MG63 (cell line): ENCODE results near the gene ACO2. TPM values are rescaled to one million over a fixed set of nuclear protein-coding genes. Genes with fewer than 3 reads are reported as not detected.
"Not testable (repeated sequence)": the region's sequence is repeated elsewhere in the genome, so short reads cannot be mapped to it uniquely, and the experiment has no call there.

ENCODE experiments used
- DNase-seq: peaks from one replicate; pipeline ENCODE4 v3.0.0-alpha.2; 2020
- H3K27me3 ChIP-seq: fragments of 250-450 bp; sonication (Bioruptor Pico); 2 replicates; pipeline ENCODE4 v1.5.1; 2020; ENCODE audit warnings: mild to moderate bottlenecking, moderate library complexity
- H3K36me3 ChIP-seq: fragments of 250-450 bp; sonication (Bioruptor Pico); 2 replicates; pipeline ENCODE4 v1.5.1; 2020; ENCODE audit warnings: mild to moderate bottlenecking, moderate library complexity
- H3K4me3 ChIP-seq: fragments of 250-450 bp; sonication (Bioruptor Pico); 2 replicates; pipeline ENCODE4 v1.5.1; 2020; ENCODE audit warnings: mild to moderate bottlenecking, moderate library complexity
- H3K9me3 ChIP-seq: fragments of 250-450 bp; sonication (Bioruptor Pico); 2 replicates; pipeline ENCODE4 v1.5.1; 2020; ENCODE audit warnings: mild to moderate bottlenecking, moderate library complexity
- total RNA-seq: library from RNA; depleted of rRNA; stranded (reverse); fragments of >200 nt; shearing (Covaris generic); gene quantifications from 2 replicates; pipeline ENCODE4 v1.2.3, GENCODE V29; 2014; ENCODE audit warnings: low replicate concordance

ACO2 gene
- total RNA-seq, 1 experiment from 2014 or later = 90.1 TPM

- H3K9me3 ChIP-seq = no peaks in the 10 kb centered on the region
- DNase-seq = no peak
- peaks cover 39% of the 10 kb centered on the region for H3K36me3 ChIP-seq
- no peak overlapping the region for H3K4me3 ChIP-seq
- H3K27me3 ChIP-seq = no peaks in the 10 kb centered on the region
Observed at GRCh38 chr22:41541484-41541883, 72.6 kb downstream of the ACO2 start.

GRCh38 chr22:41542224-41542623 lies 73.3 kb downstream of the ACO2 start:
- H3K4me3 ChIP-seq = no peak overlapping the region
- no peak for DNase-seq
- no peaks in the 10 kb centered on the region for H3K9me3 ChIP-seq
- H3K36me3 ChIP-seq = peaks cover 38% of the 10 kb centered on the region
- no peaks in the 10 kb centered on the region for H3K27me3 ChIP-seq

- DNase-seq = peak; percentile 98
- Histone ChIP-seq H3K9me3 (no peaks in the 10 kb centered on the region), H3K4me3 (peak within 1 kb of the TSS; percentile 90), H3K27me3 (no peaks in the 10 kb centered on the region), H3K36me3 (peaks cover 29% of the 10 kb centered on the region)
Observed at GRCh38 chr22:41543854-41544670, 75.1 kb downstream of the ACO2 start, which contains the start of gene POLR3H. POLR3H (minus strand) TSS chr22:41544470; CDS start chr22:41544101, 369 bp downstream.

GRCh38 chr22:41544671-41545476 lies 76.0 kb downstream of the ACO2 start:
- Histone ChIP-seq H3K4me3 (peak overlapping the region; percentile 90), H3K36me3 (peaks cover 22% of the 10 kb centered on the region), H3K27me3 (no peaks in the 10 kb centered on the region), H3K9me3 (no peaks in the 10 kb centered on the region)
- no peak for DNase-seq

GRCh38 chr22:41548830-41549211 lies 79.9 kb downstream of the ACO2 start:
- H3K36me3 ChIP-seq = no peaks in the 10 kb centered on the region
- no peak overlapping the region for H3K4me3 ChIP-seq
- no peaks in the 10 kb centered on the region for H3K27me3 ChIP-seq
- no peak for DNase-seq
- no peaks in the 10 kb centered on the region for H3K9me3 ChIP-seq

- Histone ChIP-seq H3K27me3 (no peaks in the 10 kb centered on the region), H3K9me3 (no peaks in the 10 kb centered on the region), H3K4me3 (no peak overlapping the region), H3K36me3 (no peaks in the 10 kb centered on the region)
- no peak for DNase-seq
Observed at GRCh38 chr22:41550952-41551491, 82.1 kb downstream of the ACO2 start.

- Histone ChIP-seq H3K9me3 (no peaks in the 10 kb centered on the region), H3K4me3 (no peak overlapping the region), H3K36me3 (no peaks in the 10 kb centered on the region), H3K27me3 (no peaks in the 10 kb centered on the region)
- DNase-seq = no peak
Observed at GRCh38 chr22:41551877-41552582, 83.1 kb downstream of the ACO2 start.

GRCh38 chr22:41555325-41555982 lies 86.5 kb downstream of the ACO2 start:
- Histone ChIP-seq H3K36me3 (no peaks in the 10 kb centered on the region), H3K9me3 (no peaks in the 10 kb centered on the region), H3K27me3 (no peaks in the 10 kb centered on the region), H3K4me3 (no peak overlapping the region)
- DNase-seq = peak; percentile 38

- no peak for DNase-seq
- Histone ChIP-seq H3K9me3 (no peaks in the 10 kb centered on the region), H3K36me3 (no peaks in the 10 kb centered on the region), H3K4me3 (no peak overlapping the region), H3K27me3 (no peaks in the 10 kb centered on the region)
Observed at GRCh38 chr22:41556561-41556960, 87.6 kb downstream of the ACO2 start.

GRCh38 chr22:41557401-41558240 lies 88.7 kb downstream of the ACO2 start:
- Histone ChIP-seq H3K27me3 (no peaks in the 10 kb centered on the region), H3K4me3 (no peak overlapping the region), H3K9me3 (no peaks in the 10 kb centered on the region), H3K36me3 (no peaks in the 10 kb centered on the region)
- peak; percentile 93 for DNase-seq

GRCh38 chr22:41558241-41558630 lies 89.3 kb downstream of the ACO2 start:
- not testable (repeated sequence) for H3K9me3 ChIP-seq, H3K4me3 ChIP-seq, H3K27me3 ChIP-seq, H3K36me3 ChIP-seq, DNase-seq

GRCh38 chr22:41560095-41560471 lies 91.2 kb downstream of the ACO2 start:
- no peaks in the 10 kb centered on the region for H3K36me3 ChIP-seq
- no peaks in the 10 kb centered on the region for H3K9me3 ChIP-seq
- no peak overlapping the region for H3K4me3 ChIP-seq
- no peaks in the 10 kb centered on the region for H3K27me3 ChIP-seq
- no peak for DNase-seq

GRCh38 chr22:41561335-41561734 lies 92.4 kb downstream of the ACO2 start:
- Histone ChIP-seq H3K4me3 (no peak overlapping the region), H3K36me3 (no peaks in the 10 kb centered on the region), H3K27me3 (no peaks in the 10 kb centered on the region), H3K9me3 (no peaks in the 10 kb centered on the region)
- DNase-seq = no peak

GRCh38 chr22:41561788-41562187 lies 92.9 kb downstream of the ACO2 start:
- Histone ChIP-seq H3K27me3 (no peaks in the 10 kb centered on the region), H3K36me3 (no peaks in the 10 kb centered on the region), H3K4me3 (no peak overlapping the region), H3K9me3 (no peaks in the 10 kb centered on the region)
- DNase-seq = no peak

- no peaks in the 10 kb centered on the region for H3K36me3 ChIP-seq
- H3K9me3 ChIP-seq = no peaks in the 10 kb centered on the region
- no peaks in the 10 kb centered on the region for H3K27me3 ChIP-seq
- DNase-seq = no peak
- no peak overlapping the region for H3K4me3 ChIP-seq
Observed at GRCh38 chr22:41562461-41562860, 93.5 kb downstream of the ACO2 start.
